GM15510 (cell line): ENCODE data around the gene ACTRT2.

Source experiments
- POLR2A ChIP-seq: IDR thresholded peaks from 3 replicates; pipeline ENCODE4 v1.6.1; 2011; ENCODE audit warnings: borderline replicate concordance; ENCODE audit not compliant: insufficient read length; ENCODE audit errors: extremely low read depth

The ACTRT2 gene

GRCh38 chr1:3005771-3006170 lies 15.5 kb upstream of the ACTRT2 start:
- TF ChIP-seq POLR2A, result no peak

DNA sequence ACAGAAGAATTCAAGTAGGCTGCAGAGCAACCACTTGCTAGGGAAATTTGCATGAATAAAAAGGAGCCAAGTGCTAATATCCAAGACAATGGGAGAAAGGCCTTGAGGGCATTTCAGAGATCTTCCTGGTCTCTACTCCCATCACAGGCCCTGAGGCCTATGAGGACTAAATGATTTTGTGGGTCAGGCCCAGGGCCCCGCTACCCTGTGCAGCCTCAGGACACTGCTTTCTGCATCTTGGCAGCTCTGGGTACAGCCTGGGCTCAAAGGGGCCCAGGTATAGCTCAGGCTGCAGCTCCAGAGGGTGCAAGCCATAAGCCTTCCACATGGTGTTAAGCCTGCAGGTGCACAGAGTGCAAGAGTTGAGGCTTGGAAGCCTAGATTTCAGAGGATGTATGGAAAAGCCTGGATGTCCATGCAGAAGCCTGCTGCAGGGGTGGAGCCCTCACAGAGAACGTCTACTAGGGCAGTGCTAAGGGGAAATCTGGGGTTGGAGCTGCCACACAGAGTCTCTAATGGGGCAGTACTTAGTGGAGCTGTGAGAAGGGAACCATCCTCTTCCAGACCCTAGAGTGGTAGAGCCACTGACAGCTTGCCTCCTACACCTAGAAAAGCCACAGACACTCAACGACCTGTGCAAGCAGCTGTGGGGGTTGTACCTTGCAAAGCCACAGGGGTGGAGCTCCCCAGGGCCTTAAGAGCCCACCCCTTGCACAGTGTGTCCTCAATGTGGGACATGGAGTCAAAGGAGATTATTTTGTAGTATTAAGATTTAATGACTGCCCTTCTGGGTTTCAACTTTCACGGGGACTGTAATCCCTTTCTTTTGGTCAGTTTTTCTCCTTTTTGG lies 13.7 kb upstream of the ACTRT2 start:
- TF ChIP-seq POLR2A, result no peak

GRCh38 chr1:3009021-3009420 lies 12.2 kb upstream of the ACTRT2 start:
- no peak for TF ChIP-seq POLR2A

DNA sequence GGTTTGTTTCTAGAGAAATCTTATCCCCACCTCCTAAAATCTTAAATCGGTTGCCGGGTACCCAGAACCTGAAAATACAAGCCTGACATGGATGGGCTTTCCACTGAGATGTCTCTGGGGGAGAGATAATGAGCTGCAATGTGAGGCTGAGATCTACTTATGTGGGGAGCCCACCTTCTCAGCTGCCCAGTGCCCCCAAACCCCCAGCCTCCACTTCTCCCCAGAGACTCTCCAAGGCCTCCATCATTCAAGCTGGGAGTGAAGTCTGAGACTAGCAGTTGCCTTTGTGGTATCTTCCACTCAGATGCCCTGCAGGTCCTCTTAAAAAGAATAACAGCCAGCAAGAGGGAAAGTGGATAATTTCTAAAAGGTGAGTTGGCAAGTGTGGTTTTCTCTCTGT lies 11.7 kb upstream of the ACTRT2 start:
- no peak for TF ChIP-seq POLR2A

- no peak for TF ChIP-seq POLR2A
Measured at GRCh38 chr1:3011127-3011526, 10.1 kb upstream of the ACTRT2 start.

DNA sequence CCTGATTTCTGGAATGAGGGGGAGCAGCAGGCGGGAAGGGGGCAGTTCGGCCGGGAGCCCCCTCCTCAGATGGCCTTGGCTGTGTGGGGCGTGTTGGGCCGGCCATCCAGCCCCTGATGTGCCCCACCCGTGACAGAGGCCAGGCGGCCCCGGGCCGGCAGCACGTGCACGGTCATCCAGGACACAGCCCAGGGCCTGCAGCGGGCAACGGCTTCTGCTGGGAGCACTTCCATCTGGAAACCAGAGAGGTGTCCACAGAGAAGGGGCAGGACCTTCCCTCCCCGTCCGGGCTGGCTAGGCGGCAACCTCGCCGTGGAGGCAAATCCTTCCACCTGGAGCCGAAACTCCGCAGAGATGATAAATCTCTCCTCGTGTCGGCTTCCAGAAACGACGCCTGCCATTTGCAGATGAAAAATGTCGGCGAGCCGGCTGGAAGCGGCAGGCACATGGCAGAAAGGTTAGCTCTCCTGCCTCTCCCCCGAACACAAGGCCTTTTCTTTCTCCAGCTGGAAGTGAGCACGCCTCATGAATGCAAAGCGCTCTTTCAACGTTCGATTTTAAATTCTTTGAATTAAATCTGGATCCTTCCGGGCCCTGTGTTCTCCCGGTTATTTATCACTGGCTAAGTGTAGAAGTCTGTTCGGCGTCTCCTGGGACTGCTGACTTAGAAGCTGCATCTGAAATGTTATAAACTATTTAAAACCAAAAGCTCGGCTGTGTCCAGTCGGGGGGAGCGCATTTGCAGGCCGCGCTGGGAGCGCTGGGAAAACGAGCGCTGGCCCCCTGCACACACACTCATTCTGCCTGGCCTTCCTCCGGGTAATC lies 9.4 kb upstream of the ACTRT2 start:
- TF ChIP-seq POLR2A, result no peak

DNA sequence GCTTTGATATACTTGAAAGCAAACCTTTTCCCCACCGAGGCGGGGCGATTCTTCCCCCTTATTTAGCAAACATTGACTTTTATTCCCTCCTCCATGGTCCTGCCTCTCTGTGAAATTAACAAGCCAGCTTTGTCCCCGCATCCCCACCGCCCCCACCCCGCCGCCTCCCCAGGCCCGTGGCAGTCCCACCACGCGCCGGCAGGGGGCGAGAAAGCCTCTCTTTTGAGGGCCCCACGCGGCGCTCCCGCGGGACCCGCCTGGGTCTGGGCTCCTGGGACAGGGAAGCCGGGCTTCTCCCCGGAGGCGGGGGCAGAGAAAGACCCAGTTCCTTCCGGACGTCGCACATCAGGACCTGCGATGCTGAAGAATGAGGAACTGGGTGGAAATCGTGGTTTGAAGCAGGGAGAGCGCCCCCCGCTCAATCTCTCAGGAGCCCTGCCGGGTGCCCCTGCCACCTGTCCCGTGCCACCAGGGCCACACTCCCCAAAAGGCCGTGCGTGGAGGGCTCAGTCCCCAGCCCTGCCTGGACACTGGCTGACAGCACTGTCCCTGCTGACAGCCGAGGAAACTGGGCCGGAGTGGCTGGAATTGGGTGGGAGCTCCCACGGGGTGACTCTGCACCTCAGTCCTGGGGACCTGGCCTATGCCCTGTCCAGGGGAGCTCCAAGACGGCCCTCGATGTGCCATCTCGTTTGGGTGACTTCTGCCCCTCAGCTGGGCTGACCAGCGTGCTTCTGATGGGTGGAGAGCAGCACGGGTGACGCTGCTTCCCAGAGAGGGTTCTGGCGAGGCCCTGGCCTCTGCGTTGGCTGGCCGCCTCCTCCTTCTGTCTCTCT lies 8.6 kb upstream of the ACTRT2 start:
- TF ChIP-seq POLR2A, result no peak

DNA sequence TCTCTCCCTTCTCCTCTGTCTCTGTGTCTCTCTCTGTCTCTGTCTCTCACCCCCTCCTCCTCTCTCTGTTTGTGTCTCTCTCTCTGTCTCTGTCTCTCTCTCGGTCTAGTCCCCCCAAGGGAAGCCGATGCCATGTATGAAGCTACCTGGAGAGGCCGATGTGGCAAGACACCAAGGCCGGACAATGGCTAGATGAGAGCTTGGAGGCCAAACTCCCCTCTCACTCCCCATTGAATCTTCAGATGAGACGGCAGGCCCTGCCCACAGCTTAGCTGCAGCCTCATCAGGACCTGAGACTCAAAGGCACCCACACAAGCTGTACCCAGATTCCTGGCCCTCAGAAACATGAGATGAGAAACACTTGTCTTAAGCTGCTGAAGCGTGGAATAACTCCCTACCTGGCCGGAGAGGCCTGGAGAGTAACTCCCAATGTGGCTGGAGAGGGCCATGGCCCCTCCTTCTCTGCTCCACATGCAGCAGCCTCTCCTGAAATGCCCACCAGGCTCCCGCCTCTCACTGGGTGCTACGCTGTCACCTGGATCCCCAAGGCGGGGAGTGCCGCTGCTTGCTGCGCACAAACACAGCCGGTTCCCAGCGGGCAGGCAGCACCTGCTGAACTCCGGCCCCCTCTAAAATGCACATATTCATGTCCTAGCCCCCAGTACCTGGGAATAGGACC lies 7.8 kb upstream of the ACTRT2 start:
- TF ChIP-seq POLR2A, result no peak

- TF ChIP-seq POLR2A, result no peak
Measured at GRCh38 chr1:3014050-3014440, 7.2 kb upstream of the ACTRT2 start.

- no peak for TF ChIP-seq POLR2A
Measured at GRCh38 chr1:3014443-3015268, 6.6 kb upstream of the ACTRT2 start.

GRCh38 chr1:3015269-3015635 lies 6.0 kb upstream of the ACTRT2 start:
- no peak for TF ChIP-seq POLR2A

DNA sequence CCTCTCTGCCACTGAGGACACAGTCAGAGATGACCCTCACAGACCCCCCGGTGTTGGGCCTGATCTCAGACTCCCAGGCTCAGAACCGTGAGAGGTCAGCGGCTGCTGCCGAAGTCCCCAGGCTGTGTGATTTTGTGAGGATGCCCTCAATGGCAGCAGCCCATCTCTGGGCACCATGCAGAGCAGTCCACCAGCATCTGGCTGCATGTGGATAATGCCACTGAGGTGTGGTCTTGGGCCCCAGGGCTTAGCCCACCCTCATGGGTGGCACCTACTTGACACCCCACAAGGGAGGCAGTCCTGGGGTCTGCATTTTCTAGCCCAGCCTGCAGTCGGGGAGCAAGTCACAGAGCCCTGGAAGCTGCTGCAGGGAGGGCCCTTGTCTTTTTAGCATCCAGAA lies 5.5 kb upstream of the ACTRT2 start:
- no peak for TF ChIP-seq POLR2A

GRCh38 chr1:3016641-3017439 lies 4.4 kb upstream of the ACTRT2 start:
- no peak for TF ChIP-seq POLR2A
